ENCODE data around the gene NEDD4L. TPM values are rescaled to one million over a fixed set of nuclear protein-coding genes. Genes with fewer than 3 reads are reported as not detected.
"Not testable (repeated sequence)": the region's sequence is repeated elsewhere in the genome, so short reads cannot be mapped to it uniquely, and the experiment has no call there.

The NEDD4L gene
- total and polyA plus RNA-seq, 7 donors, result 52.0 to 104 (median 57.4) TPM

DNA sequence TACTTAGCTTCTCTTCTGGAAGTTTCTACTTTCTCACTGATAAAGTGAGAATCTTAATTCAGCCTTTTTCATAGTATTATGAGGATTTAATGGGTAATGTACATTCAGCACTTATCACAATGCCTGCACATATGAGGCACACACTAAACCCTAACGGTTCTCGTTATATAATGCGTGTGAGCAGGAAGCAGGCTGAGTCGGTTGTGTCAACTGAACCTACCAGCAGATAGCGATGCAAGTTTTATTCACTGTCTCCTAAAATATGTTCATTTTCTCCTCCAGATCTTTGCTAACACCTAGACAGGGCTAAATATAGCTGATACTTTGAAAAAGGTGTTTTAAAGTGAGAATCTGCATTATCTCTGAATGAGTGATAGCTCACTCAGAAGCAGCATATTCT is 383.3 kb downstream of the NEDD4L start:
- Histone ChIP-seq H3K4me3 (no peak overlapping the region), H3K4me1 (no peaks in the 10 kb centered on the region), H3K36me3 (no peaks in the 10 kb centered on the region), H3K9me3 (no peaks in the 10 kb centered on the region), H3K27ac (no peak overlapping the region), H3K27me3 (no peaks in the 10 kb centered on the region)
- WGBS, 2 donors, result 67 to 73% methylated on average over 5 of the region's 5 CpGs
- no peak for TF ChIP-seq EP300 (IDR thresholded peaks at IDR 0.05)
- TF ChIP-seq POLR2A (IDR thresholded peaks at IDR 0.05), result no peak
- TF ChIP-seq, protein P1, sequence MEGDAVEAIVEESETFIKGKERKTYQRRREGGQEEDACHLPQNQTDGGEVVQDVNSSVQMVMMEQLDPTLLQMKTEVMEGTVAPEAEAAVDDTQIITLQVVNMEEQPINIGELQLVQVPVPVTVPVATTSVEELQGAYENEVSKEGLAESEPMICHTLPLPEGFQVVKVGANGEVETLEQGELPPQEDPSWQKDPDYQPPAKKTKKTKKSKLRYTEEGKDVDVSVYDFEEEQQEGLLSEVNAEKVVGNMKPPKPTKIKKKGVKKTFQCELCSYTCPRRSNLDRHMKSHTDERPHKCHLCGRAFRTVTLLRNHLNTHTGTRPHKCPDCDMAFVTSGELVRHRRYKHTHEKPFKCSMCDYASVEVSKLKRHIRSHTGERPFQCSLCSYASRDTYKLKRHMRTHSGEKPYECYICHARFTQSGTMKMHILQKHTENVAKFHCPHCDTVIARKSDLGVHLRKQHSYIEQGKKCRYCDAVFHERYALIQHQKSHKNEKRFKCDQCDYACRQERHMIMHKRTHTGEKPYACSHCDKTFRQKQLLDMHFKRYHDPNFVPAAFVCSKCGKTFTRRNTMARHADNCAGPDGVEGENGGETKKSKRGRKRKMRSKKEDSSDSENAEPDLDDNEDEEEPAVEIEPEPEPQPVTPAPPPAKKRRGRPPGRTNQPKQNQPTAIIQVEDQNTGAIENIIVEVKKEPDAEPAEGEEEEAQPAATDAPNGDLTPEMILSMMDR (IDR thresholded peaks at IDR 0.05), result no peak
- TF ChIP-seq POLR2AphosphoS5 (IDR thresholded peaks at IDR 0.05), result no peak
- intact Hi-C loops (cut with DNase I), result no loop called here
- no peak for DNase-seq

DNA sequence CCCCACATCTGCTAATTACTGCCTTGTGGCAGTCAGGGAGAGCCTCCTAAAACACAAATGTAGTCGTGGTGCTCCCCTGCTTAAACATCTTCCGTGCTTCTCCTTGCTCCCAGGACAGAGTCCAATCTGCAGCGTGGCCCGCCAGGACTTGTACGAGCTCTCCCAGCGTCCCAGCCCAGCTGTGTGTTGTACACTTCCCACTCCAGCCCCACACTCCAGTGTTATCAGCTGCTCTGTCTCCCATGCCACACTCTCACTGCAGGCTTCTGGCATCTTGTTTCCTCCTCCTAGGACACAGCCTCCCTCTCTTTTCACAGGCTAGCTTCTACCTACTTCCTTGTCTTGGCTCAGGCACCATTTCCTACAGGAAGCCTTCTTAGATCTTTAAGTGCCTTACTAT is 385.4 kb downstream of the NEDD4L start:
- no peaks in the 10 kb centered on the region for H3K9me3 ChIP-seq
- TF ChIP-seq, protein P1 (IDR thresholded peaks at IDR 0.05), result no peak
- TF ChIP-seq POLR2AphosphoS5 (IDR thresholded peaks at IDR 0.05), result no peak
- no peak for TF ChIP-seq EP300 (IDR thresholded peaks at IDR 0.05)
- TF ChIP-seq POLR2A (IDR thresholded peaks at IDR 0.05), result no peak
- H3K4me1 ChIP-seq, result no peaks in the 10 kb centered on the region
- 57 to 73% methylated on average over 6 of the region's 6 CpGs for WGBS, 2 donors
- H3K27me3 ChIP-seq, result no peaks in the 10 kb centered on the region
- DNase-seq, result no peak
- intact Hi-C loops (cut with DNase I), result no loop called here
- no peaks in the 10 kb centered on the region for H3K36me3 ChIP-seq
- no peak overlapping the region for H3K27ac ChIP-seq
- H3K4me3 ChIP-seq, result no peak overlapping the region

GRCh38 chr18:58431215-58431614 is 387.2 kb downstream of the NEDD4L start:
- no peaks in the 10 kb centered on the region for H3K27me3 ChIP-seq
- no peak overlapping the region for H3K4me3 ChIP-seq
- intact Hi-C loops (cut with DNase I), result no loop called here
- WGBS, 2 donors, result 83% methylated on average over 5 of the region's 5 CpGs
- H3K27ac ChIP-seq, result no peak overlapping the region
- H3K36me3 ChIP-seq, result no peaks in the 10 kb centered on the region
- TF ChIP-seq POLR2A (IDR thresholded peaks at IDR 0.05), result no peak
- TF ChIP-seq, protein P1 (IDR thresholded peaks at IDR 0.05), result no peak
- TF ChIP-seq POLR2AphosphoS5 (IDR thresholded peaks at IDR 0.05), result no peak
- no peak for TF ChIP-seq EP300 (IDR thresholded peaks at IDR 0.05)
- no peaks in the 10 kb centered on the region for H3K9me3 ChIP-seq
- no peaks in the 10 kb centered on the region for H3K4me1 ChIP-seq
- DNase-seq, result no peak

DNA sequence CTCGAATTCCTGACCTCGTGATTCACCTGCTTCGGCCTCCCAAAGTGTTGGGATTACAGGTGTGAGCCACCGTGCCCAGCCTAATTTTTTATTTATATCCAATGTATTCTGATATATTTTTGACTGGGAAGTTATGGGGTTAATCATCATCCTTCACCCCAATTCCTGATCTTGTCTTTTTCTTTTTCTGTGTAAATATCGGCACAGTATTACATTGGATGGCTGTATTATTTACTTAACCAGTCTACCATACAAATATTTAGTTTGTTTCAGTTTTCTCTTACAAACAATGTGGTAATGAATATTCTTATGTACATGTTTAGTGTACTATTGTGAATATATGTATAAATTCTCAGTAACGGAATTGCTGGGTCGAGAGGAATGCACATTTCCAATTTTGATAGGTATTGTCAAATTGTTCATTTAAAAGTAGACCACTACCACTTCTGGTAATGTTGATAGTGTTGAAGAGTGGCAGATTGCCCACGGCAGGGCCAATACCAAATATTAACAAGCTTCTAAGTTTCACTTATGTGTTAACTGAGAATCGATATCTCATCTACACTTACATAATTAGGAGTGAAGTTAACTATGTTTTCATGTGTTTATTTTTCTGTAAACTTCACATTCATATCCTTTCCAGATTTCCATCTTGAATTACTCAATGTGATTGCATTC is 388.2 kb downstream of the NEDD4L start:
- Histone ChIP-seq H3K4me1 (no peaks in the 10 kb centered on the region), H3K27me3 (no peaks in the 10 kb centered on the region), H3K27ac (no peak overlapping the region), H3K36me3 (no peaks in the 10 kb centered on the region), H3K9me3 (no peaks in the 10 kb centered on the region), H3K4me3 (no peak overlapping the region)
- intact Hi-C loops (cut with DNase I), result no loop called here
- WGBS, 2 donors, result 88 to 91% methylated on average over 9 of the region's 9 CpGs
- TF ChIP-seq POLR2A (IDR thresholded peaks at IDR 0.05) (no peak), POLR2AphosphoS5 (IDR thresholded peaks at IDR 0.05) (no peak), EP300 (IDR thresholded peaks at IDR 0.05) (no peak)
- TF ChIP-seq, protein P1 (IDR thresholded peaks at IDR 0.05), result no peak
- DNase-seq, result no peak

- H3K27me3 ChIP-seq; DNase-seq; H3K4me3 ChIP-seq; H3K27ac ChIP-seq; H3K9me3 ChIP-seq; H3K36me3 ChIP-seq; intact Hi-C loops (cut with DNase I): not testable (repeated sequence)
- WGBS, 2 donors, result 90 to 94% methylated on average over 7 of the region's 7 CpGs
- H3K4me1 ChIP-seq, result peaks cover 0 to 13% (median 6%) of the 10 kb centered on the region in 4 donors
Measured at GRCh38 chr18:58435221-58436005, 391.4 kb downstream of the NEDD4L start.

Measured in sigmoid colon (tissue), 7 donors.